ENCODE measurements around the gene ZNF100. TPM values are rescaled to one million over a fixed set of nuclear protein-coding genes. Genes with fewer than 3 reads are reported as not detected.

The ZNF100 gene
- total RNA-seq, 4 donors from 2014 or later, result 2.6 to 9.3 (median 5.1) TPM

- no peak for ATAC-seq
These were observed 74.0 kb downstream of the ZNF100 start for GRCh38 chr19:21693399-21693798.

GRCh38 chr19:21691661-21692060 lies 75.7 kb downstream of the ZNF100 start:
- WGBS, 2 donors (ENCODE audit: low coverage in 1 of 2), result no CpG with 5 or more reads among the region's 1 CpG
- Histone ChIP-seq H3K4me3 (no peak overlapping the region), H3K27me3 (no peaks in the 10 kb centered on the region), H3K36me3 (no peaks in the 10 kb centered on the region), H3K9me3 (no peaks in the 10 kb centered on the region), H3K27ac (no peak overlapping the region), H3K4me1 (peaks cover 0 to 15% (median 0%) of the 10 kb centered on the region in 3 donors)
- ATAC-seq, result no peak
- no peak for TF ChIP-seq CTCF (IDR thresholded peaks at IDR 0.05)
- TF ChIP-seq POLR2AphosphoS5 (IDR thresholded peaks at IDR 0.05), result no peak
- no peak for TF ChIP-seq EP300 (IDR thresholded peaks at IDR 0.05)

More at GRCh38 chr19:21693399-21693798, 74.0 kb downstream of the ZNF100 start:
- Histone ChIP-seq H3K36me3 (no peaks in the 10 kb centered on the region), H3K27ac (no peak overlapping the region), H3K4me1 (peaks cover 0 to 15% (median 0%) of the 10 kb centered on the region in 3 donors), H3K9me3 (no peaks in the 10 kb centered on the region), H3K27me3 (no peaks in the 10 kb centered on the region), H3K4me3 (no peak overlapping the region)
- WGBS, 2 donors (ENCODE audit: low coverage in 1 of 2), result no CpG with 5 or more reads among the region's 1 CpG
- no peak for TF ChIP-seq EP300 (IDR thresholded peaks at IDR 0.05)
- TF ChIP-seq POLR2A (IDR thresholded peaks at IDR 0.05), result no peak
- no peak for TF ChIP-seq CTCF (IDR thresholded peaks at IDR 0.05)
- TF ChIP-seq POLR2AphosphoS5 (IDR thresholded peaks at IDR 0.05), result no peak

- Histone ChIP-seq H3K9me3 (no peaks in the 10 kb centered on the region), H3K4me3 (no peak overlapping the region), H3K27me3 (no peaks in the 10 kb centered on the region), H3K4me1 (peaks cover 0 to 5% (median 0%) of the 10 kb centered on the region in 3 donors), H3K27ac (no peak overlapping the region), H3K36me3 (no peaks in the 10 kb centered on the region)
- TF ChIP-seq POLR2A (IDR thresholded peaks at IDR 0.05) (no peak), CTCF (IDR thresholded peaks at IDR 0.05) (no peak), POLR2AphosphoS5 (IDR thresholded peaks at IDR 0.05) (no peak), EP300 (IDR thresholded peaks at IDR 0.05) (no peak)
- ATAC-seq, result no peak
- WGBS, 2 donors (ENCODE audit: low coverage in 1 of 2), result 50 to 57% methylated on average over 3 of the region's 3 CpGs
These were observed 78.9 kb downstream of the ZNF100 start for GRCh38 chr19:21688464-21688863.

- H3K9me3 ChIP-seq, result peaks cover 0 to 4% (median 0%) of the 10 kb centered on the region in 3 donors
- H3K36me3 ChIP-seq, result no peaks in the 10 kb centered on the region
- H3K4me1 ChIP-seq, result no peaks in the 10 kb centered on the region
- no peak overlapping the region for H3K27ac ChIP-seq
- WGBS, 2 donors (ENCODE audit: low coverage in 1 of 2), result 35 to 55% methylated on average over 2 to 3 of the region's 3 CpGs
- H3K27me3 ChIP-seq, result no peaks in the 10 kb centered on the region
- ATAC-seq, result no peak
- TF ChIP-seq CTCF (IDR thresholded peaks at IDR 0.05), result no peak
- no peak for TF ChIP-seq POLR2A (IDR thresholded peaks at IDR 0.05)
- TF ChIP-seq POLR2AphosphoS5 (IDR thresholded peaks at IDR 0.05), result no peak
- no peak for TF ChIP-seq EP300 (IDR thresholded peaks at IDR 0.05)
- H3K4me3 ChIP-seq, result no peak overlapping the region
These were observed 86.7 kb downstream of the ZNF100 start for GRCh38 chr19:21680671-21681070.

GRCh38 chr19:21680026-21680425 lies 87.4 kb downstream of the ZNF100 start:
- H3K4me1 ChIP-seq, result no peaks in the 10 kb centered on the region
- H3K4me3 ChIP-seq, result no peak overlapping the region
- H3K36me3 ChIP-seq, result no peaks in the 10 kb centered on the region
- TF ChIP-seq EP300 (IDR thresholded peaks at IDR 0.05), result no peak
- no peak for TF ChIP-seq POLR2AphosphoS5 (IDR thresholded peaks at IDR 0.05)
- no peak for TF ChIP-seq CTCF (IDR thresholded peaks at IDR 0.05)
- TF ChIP-seq POLR2A (IDR thresholded peaks at IDR 0.05), result no peak
- peaks cover 0 to 4% (median 0%) of the 10 kb centered on the region in 3 donors for H3K9me3 ChIP-seq
- 72 to 78% methylated on average over 3 to 5 of the region's 5 CpGs for WGBS, 2 donors (ENCODE audit: low coverage in 1 of 2)
- H3K27ac ChIP-seq, result no peak overlapping the region
- ATAC-seq, result no peak
- no peaks in the 10 kb centered on the region for H3K27me3 ChIP-seq

Data from gastroesophageal sphincter (tissue), 4 donors.